ENCODE results near the gene ATP8A2. TPM values are rescaled to one million over a fixed set of nuclear protein-coding genes. Genes with fewer than 3 reads are reported as not detected.

ATP8A2 gene
- total and polyA plus RNA-seq, 10 of the 15 experiments (the other 5 are each of a cell fraction or from before 2014, with no cell fraction given): 0.01 to 0.04 (median 0.04) TPM; not detected in 7

GRCh38 chr13:25770601-25771000 is 398.8 kb downstream of the ATP8A2 start (continued):
- no peak for TF ChIP-seq SREBF1 (IDR thresholded peaks at IDR 0.05; ENCODE audit: low read length)

DNA sequence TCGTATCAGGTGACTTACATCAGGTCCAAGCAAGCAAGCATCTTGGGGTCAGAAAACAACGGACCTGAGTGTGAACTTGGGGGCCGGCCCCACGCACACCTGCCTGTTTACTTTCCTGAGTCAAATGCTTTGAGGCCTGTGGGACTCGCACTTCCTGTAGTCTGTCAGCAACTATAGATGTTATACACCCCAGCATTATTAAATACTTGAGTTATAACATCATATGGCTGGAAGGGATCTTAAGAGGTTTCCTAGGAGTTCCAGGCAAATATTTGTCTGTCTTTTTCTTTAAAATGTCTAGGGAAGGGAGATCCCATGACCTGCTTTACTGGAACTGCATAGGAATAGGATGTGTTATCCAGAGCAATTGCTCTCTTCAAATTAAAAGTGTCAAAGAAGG is 399.4 kb downstream of the ATP8A2 start:
- intact Hi-C loops (cut with micrococcal nuclease; ENCODE audit: unreplicated experiment): no loop called here
- H3K36me3 ChIP-seq (ENCODE audit: control insufficient read depth in 2 of 2, insufficient read depth in 2 of 2, low read length in 1 of 2): no peaks in the 10 kb centered on the region
- no peaks in the 10 kb centered on the region for H3K4me1 ChIP-seq (ENCODE audit: control insufficient read depth, insufficient read depth, low read length)
- RAD21 ChIA-PET (ENCODE audit: unreplicated experiment): no interaction called here
- H3K27ac ChIP-seq (ENCODE audit: control insufficient read depth, insufficient read depth): no peak overlapping the region
- WGBS (ENCODE audit: insufficient coverage, insufficient replicate concordance, low lambda C conversion rate, missing lambda C conversion rate): 3% methylated on average over 5 of the region's 5 CpGs
- SMC1A ChIA-PET (ENCODE audit: uncharacterized antibody, unreplicated experiment): no interaction called here
- H3K27me3 ChIP-seq (replicated peaks in 1 of 2; ENCODE audit: control insufficient read depth in 2 of 2, insufficient read depth in 2 of 2, low read length in 1 of 2): no peaks in the 10 kb centered on the region; a peak in 2 of 4 replicates
- BruUV-seq (replicated peaks): no TSS peak
- no peak for FAIRE-seq
- CTCF ChIA-PET: no interaction called here
- no peaks in the 10 kb centered on the region for H3K9me3 ChIP-seq (replicated peaks; ENCODE audit: control insufficient read depth, insufficient read depth, low read length)
- no peak for TF ChIP-seq CBX5 (IDR thresholded peaks at IDR 0.05; ENCODE audit: low read depth)
- TF ChIP-seq BMI1 (IDR thresholded peaks at IDR 0.05; ENCODE audit: borderline replicate concordance): no peak
- no peak for TF ChIP-seq KAT2A (conservative IDR thresholded peaks at IDR 0.05; ENCODE audit: control insufficient read depth, low read depth, low read length)
- TF ChIP-seq SIN3A (IDR thresholded peaks at IDR 0.05; ENCODE audit: low read depth, low read length): no peak
- no peak for TF ChIP-seq CTCF (IDR thresholded peaks at IDR 0.05 in 2 of 3, conservative IDR thresholded peaks at IDR 0.05 in 1 of 3; ENCODE audit: control insufficient read depth in 2 of 3, extremely low read depth in 1 of 3, insufficient read depth in 1 of 3, low read depth in 3 of 3, low read length in 3 of 3)
- no peak for TF ChIP-seq MTA3 (IDR thresholded peaks at IDR 0.05; ENCODE audit: borderline replicate concordance, low read length)
- TF ChIP-seq SMARCA5 (IDR thresholded peaks at IDR 0.05): no peak
- TF ChIP-seq NR2F1 (conservative IDR thresholded peaks at IDR 0.05): no peak
- TF ChIP-seq MEF2B (IDR thresholded peaks at IDR 0.05; ENCODE audit: partially characterized antibody, poor library complexity, severe bottlenecking): no peak
- no peak for TF ChIP-seq USF2 (IDR thresholded peaks at IDR 0.05; ENCODE audit: borderline replicate concordance, low read depth, low read length)
- no peak for TF ChIP-seq YY1 (IDR thresholded peaks at IDR 0.05; ENCODE audit: low read depth, low read length)
- no peak for TF ChIP-seq STAT3 (IDR thresholded peaks at IDR 0.05; ENCODE audit: low read depth, low read length)
- TF ChIP-seq SUPT20H (IDR thresholded peaks at IDR 0.05; ENCODE audit: borderline replicate concordance, control insufficient read depth, low read depth, low read length): no peak
- TF ChIP-seq MYC (IDR thresholded peaks at IDR 0.05; ENCODE audit: insufficient read depth, insufficient read length, insufficient replicate concordance, low read length, severe bottlenecking): no peak
- TF ChIP-seq FOS (IDR thresholded peaks at IDR 0.05; ENCODE audit: borderline replicate concordance, extremely low read depth, insufficient read length): no peak
- TF ChIP-seq NR2C2 (IDR thresholded peaks at IDR 0.05; ENCODE audit: borderline replicate concordance, control insufficient read depth, insufficient read length, low read depth): no peak
- no peak for TF ChIP-seq JUNB (IDR thresholded peaks at IDR 0.05)
- DNase-seq (ENCODE audit: low read depth, low spot score): no peak
- ATAC-seq: no peak
- in situ Hi-C loops (cut with MboI): no loop called here
- H3K79me2 ChIP-seq (ENCODE audit: control insufficient read depth, insufficient read depth, low read length): no peaks in the 10 kb centered on the region
- H2AFZ ChIP-seq (ENCODE audit: control insufficient read depth, low read depth, low read length): no peak overlapping the region
- H3K4me2 ChIP-seq (ENCODE audit: control insufficient read depth, insufficient read depth): no peak overlapping the region
- H4K20me1 ChIP-seq (ENCODE audit: control insufficient read depth, insufficient read depth): no peaks in the 10 kb centered on the region
- H3K9ac ChIP-seq (ENCODE audit: control insufficient read depth, insufficient read depth, low read length): no peak overlapping the region
- POLR2A ChIA-PET: no interaction called here
- no peak overlapping the region for H3K4me3 ChIP-seq

Measured in GM12878 (cell line).